ENCODE data around the gene CCDC68.

GRCh38 chr18:54942569-54942968, 16.7 kb downstream of the CCDC68 start:
- no peak for TF ChIP-seq POLR2AphosphoS5 (IDR thresholded peaks at IDR 0.05; ENCODE audit: low read depth, low read length)
- TF ChIP-seq POLR2A (IDR thresholded peaks at IDR 0.05; ENCODE audit: low read depth, low read length) = no peak
